Epithelial cell of esophagus (primary cell): ENCODE measurements around the gene FRG2B.

Experiments used
- DNase-seq: peaks from one replicate; pipeline ENCODE4 v3.0.0; 2010; ENCODE audit warnings: low read depth
- H3K4me3 ChIP-seq: 2 replicates; pipeline ENCODE4 v1.5.1; 2011; ENCODE audit warnings: mild to moderate bottlenecking, low read length, control low read depth
- TF ChIP-seq, protein P1 (sequence below): IDR thresholded peaks from 2 replicates; pipeline ENCODE4 v1.5.1; 2011; ENCODE audit warnings: low read depth, mild to moderate bottlenecking, low read length, control low read depth, inconsistent platforms; ENCODE audit not compliant: insufficient read depth; ENCODE audit errors: missing control alignments

Gene FRG2B

DNA sequence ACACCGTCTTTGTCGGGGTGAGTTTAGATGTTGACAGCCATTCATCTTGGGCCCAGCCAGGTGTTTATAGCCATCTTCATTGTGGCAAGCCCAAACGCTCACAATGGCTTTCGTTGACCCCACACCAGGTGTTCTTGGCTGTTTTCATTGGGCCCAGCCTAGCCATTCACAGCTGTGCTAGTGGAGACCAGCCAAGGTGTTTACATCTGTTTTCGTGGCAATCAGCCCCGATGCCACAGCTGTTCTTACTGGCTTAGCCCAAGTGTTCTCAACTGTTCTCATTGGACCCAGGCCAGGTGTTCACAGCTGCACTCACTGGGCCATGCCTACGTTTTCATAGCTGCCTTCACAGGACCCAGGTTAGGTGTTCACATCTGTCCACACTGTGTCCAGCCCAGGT lies 7.7 kb downstream of the FRG2B start:
- H3K4me3 ChIP-seq, result no peak overlapping the region
- no peak for DNase-seq
- TF ChIP-seq, protein P1, sequence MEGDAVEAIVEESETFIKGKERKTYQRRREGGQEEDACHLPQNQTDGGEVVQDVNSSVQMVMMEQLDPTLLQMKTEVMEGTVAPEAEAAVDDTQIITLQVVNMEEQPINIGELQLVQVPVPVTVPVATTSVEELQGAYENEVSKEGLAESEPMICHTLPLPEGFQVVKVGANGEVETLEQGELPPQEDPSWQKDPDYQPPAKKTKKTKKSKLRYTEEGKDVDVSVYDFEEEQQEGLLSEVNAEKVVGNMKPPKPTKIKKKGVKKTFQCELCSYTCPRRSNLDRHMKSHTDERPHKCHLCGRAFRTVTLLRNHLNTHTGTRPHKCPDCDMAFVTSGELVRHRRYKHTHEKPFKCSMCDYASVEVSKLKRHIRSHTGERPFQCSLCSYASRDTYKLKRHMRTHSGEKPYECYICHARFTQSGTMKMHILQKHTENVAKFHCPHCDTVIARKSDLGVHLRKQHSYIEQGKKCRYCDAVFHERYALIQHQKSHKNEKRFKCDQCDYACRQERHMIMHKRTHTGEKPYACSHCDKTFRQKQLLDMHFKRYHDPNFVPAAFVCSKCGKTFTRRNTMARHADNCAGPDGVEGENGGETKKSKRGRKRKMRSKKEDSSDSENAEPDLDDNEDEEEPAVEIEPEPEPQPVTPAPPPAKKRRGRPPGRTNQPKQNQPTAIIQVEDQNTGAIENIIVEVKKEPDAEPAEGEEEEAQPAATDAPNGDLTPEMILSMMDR, result no peak

DNA sequence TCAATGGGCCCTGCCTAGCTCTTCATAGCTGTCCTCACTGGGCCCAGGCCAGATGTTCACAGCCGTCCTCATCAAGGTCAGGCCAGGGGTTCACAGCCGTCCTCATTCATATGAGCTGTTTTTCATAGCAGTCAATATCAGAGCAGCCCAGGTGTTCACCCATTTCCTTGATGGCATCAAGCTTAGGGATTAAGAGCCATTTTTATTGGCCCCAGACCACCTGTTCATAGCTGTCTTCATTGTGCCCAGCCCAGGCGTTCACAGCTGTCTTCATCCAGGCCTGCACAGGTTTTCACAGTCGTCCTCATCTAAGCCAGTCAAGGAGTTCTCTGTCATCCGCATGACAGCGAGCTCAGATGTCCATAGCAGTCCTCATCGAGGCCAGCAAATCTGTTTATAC lies 9.4 kb downstream of the FRG2B start:
- TF ChIP-seq, protein P1, result no peak
- no peak overlapping the region for H3K4me3 ChIP-seq
- DNase-seq, result no peak

- TF ChIP-seq, protein P1, result no peak
- no peak for DNase-seq
- H3K4me3 ChIP-seq, result no peak overlapping the region
Measured at GRCh38 chr10:133616371-133617130, 10.0 kb downstream of the FRG2B start.

- TF ChIP-seq, protein P1, result no peak
- DNase-seq, result no peak
- no peak overlapping the region for H3K4me3 ChIP-seq
Measured at GRCh38 chr10:133614830-133615580, 11.6 kb downstream of the FRG2B start.

- DNase-seq, result no peak
- TF ChIP-seq, protein P1, result no peak
- no peak overlapping the region for H3K4me3 ChIP-seq
Measured at GRCh38 chr10:133613699-133614098, 12.9 kb downstream of the FRG2B start.

- no peak for DNase-seq
- TF ChIP-seq, protein P1, result no peak
- no peak overlapping the region for H3K4me3 ChIP-seq
Measured at GRCh38 chr10:133611079-133611478, 15.5 kb downstream of the FRG2B start.
